Raji (cell line): ENCODE measurements around the gene MNDA.

Experiments
- POLR2A ChIP-seq: IDR thresholded peaks from 2 replicates; pipeline ENCODE4 v1.6.1; 2011; ENCODE audit warnings: low read depth, low read length, control low read depth; ENCODE audit not compliant: insufficient read depth

The MNDA gene

DNA sequence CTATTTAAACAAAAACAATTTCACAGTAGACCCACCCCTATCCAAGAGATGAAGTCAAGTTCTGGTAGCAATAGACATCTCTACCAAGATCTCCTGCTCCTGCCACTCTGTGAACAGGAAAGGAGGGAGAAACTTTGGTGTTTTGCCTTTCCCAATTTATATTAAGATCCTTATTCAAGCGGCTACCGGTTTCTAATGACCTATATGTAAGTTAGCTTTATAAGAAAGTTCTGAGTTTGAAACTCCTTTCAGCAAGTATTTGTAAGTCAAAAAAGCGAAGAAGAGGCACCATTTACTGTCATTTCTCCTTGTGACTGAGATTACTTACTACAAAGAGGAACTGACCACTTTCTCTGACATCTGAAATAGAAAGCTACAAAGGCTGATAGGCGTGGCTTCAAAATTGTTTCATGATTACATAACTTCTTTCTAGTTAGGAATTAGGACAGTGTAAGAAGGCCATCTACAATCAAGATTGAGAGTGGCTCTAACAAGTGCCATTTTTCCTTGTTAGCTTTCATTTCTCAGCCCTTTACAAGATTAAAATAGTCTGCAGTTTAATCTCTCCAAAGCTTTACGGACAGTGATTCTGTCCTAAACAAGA lies at the start of gene MNDA:
MNDA (plus strand) TSS at position 448 of the 604 bp plus-strand sequence. CDS start 10,803 bp downstream, outside the sequence.
- no peak for TF ChIP-seq POLR2A

DNA sequence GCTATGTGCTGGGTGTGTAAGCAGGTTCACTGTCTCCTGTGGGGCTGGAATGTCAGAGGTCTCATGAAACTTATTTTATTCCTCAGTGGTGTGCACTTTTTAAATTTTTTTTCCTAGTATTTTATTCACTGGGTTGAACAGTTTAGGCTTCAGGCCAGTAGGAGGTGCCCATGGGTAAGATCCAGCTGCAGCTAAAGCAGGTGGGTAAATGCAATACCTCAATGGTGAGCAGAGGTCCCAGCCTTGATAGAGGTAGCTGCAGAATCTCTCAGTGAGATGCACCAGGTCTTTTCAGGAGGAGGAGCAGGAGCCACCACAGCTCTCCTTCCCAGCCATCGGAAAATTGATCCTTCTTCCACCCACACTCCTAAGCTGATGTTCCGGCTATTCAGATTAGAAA lies 37.5 kb upstream of the MNDA start:
- TF ChIP-seq POLR2A: no peak

DNA sequence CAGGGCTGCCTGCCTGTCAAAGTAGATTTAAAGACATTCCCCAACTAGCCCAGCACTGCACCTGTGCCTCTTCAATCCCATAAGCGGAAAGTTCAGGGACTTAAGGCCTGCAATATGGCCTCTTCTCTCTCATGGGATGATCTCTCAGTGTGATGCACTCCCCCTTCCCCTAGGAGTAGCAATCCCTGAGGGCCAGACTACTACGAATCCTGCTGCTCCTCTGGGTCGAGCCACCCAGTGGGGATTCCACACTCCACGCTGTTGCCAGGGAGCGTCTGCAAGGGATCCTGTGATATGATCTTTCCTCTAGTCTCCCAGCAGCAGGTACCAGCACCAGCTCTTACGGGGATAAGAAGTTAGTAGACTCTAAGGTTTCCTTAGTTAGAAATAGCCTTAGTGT lies 36.9 kb upstream of the MNDA start:
- TF ChIP-seq POLR2A: no peak

DNA sequence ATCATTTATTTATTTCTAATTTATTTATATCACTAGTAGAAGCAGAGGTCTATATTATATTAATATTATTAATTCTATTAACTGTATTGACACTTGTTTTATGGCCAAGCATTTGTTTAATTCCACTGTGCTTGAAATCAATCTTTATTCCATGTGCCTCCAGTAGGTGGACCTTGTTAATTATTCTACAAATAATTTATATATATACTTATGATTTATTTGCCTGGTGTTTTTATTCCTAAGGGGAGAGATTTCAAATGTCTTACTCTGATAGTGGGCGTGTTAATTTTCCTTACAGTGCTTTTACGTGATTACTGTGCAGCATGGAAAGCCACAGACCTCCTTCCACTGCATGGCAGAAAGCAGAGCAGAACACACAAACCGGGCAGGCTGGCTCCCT lies 32.6 kb upstream of the MNDA start:
- TF ChIP-seq POLR2A: no peak

DNA sequence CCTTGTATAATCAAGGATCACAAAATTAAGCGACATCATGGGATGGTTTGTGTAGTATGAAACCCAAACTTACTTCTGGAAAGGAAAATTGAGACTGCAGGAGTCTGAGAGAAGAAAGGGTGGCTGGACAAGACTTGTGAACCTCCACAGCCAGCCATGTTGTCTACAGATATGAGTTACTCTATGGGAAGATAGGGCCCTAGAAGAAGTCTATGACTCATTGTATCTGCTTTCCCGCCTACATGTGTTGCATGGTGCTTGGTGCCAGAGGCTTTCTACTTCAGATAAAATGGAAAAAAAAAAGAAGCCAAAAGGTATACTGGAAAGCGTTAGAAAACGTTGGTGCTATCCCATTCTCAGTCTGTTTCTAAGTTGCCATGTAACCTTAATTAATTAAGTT lies 31.5 kb upstream of the MNDA start:
- no peak for TF ChIP-seq POLR2A

DNA sequence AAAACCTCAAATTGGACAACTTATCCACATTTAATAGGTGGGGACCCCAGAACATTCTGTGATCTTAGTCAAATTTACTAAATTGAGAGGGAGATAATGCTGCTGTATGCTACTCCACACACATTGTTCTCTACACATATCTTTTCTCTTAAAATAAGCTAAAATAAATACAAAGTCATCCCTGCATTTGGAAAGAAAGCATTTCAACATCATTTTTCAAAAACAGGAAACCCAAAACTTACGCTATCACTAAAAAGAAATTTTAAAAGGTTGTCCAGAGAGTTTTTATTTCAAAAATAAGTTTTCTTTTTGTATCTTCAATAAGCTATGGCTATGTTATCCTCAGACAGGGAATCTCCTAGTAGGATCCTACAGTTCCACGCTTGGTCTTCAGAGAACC lies 30.6 kb upstream of the MNDA start:
- no peak for TF ChIP-seq POLR2A

DNA sequence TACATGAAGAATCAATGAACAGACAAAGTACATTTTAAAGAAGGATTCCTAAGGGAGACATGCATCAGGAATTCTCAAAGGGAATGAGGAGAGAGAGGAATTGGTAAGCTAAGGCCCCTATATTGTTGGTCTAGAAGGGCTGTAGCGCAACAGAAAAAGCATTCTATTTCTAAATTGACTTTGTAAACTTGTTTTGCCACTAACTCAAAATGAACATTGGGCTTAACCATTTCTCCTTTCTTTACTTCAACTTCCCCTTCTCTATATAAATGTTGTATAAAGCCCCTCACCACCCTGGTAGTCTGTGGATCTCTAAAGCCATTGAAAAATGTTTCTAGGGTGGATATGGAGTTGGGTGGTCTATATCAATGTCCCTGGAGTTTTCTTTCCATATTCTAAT lies 29.8 kb upstream of the MNDA start:
- TF ChIP-seq POLR2A: no peak

DNA sequence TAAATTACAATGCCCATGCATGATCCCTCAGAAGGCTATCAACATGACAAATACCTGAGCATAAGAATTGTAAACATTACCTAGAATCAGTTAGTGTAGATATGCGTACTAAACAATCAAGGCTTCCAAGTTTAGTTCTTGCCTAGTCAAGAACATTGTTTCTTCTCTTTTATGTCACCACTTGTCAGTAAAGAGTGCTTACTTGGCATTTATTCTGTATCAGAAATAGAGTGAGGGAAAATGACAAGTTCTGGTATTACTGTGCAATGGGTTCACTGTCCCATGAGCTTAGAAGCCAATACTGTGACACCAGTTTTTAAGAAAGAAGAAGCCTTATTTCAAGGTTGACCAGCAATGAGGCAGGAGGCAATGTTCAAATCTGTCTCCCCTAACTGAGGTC lies 27.5 kb upstream of the MNDA start:
- TF ChIP-seq POLR2A: no peak

DNA sequence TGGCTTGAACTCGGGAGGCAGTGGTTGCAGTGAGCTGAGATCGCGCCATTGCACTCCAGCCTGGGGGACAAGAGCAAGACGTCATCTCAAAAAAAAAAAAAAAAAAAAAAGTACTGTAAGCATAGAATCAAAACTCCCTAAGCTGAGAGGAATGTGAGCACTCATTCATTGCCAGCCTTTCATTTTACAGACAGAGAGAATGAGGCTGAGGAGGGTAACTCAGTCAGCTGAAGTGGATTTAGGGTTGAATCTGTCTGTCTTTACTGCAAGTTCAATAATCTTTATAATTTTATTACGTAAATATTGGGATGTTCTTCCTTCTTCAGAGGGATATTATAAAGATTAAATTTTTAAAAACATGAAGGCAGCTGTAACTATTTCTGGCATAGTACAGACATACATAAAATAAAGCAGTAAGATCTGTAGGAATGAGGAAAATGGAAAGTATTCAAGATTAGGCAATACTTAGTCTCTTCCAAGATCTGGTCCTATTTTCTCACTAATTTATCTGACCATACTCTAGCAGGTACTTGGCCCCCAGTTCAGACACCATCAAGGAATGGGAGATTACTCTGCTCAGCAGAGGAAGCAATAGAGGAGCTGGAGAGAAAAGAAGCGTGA lies 24.1 kb upstream of the MNDA start:
- no peak for TF ChIP-seq POLR2A

DNA sequence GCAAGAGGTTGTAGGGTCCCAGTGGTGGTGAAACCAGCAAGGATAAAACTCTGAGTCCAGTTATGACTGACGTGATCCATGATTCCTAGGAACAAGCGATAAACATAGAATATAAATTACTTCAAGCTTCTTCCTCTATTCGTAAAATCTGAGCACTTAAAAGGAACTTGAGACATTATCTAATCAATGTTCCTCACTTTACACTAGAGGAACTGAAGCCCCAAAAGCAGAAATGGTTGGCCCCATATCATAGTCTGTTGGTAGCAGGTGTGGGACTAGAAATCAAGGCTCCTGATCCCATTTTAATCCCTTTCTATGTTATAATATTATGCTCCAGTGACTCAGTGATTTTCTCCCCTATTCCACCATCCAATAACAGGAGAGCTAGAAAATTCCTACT lies 21.9 kb upstream of the MNDA start:
- no peak for TF ChIP-seq POLR2A

DNA sequence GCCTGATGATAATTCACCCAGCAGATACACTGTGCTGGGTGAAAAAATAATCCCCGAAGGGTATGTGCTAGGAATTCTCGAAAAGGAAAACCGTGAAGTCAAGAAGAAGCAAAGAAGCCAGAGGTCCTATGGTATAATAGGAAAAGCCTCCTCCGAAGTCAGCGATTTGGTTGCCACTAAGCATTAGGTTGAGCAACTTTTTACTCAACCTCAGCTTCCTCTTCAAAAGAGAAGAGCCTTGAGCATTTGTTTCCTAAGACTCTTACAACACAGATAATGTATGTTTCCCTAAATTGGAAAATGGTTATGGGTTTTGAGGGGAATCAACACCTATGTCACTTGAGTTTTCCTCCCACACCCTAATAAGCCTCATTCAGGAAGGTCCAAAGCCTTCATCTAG lies 21.3 kb upstream of the MNDA start:
- TF ChIP-seq POLR2A: no peak

DNA sequence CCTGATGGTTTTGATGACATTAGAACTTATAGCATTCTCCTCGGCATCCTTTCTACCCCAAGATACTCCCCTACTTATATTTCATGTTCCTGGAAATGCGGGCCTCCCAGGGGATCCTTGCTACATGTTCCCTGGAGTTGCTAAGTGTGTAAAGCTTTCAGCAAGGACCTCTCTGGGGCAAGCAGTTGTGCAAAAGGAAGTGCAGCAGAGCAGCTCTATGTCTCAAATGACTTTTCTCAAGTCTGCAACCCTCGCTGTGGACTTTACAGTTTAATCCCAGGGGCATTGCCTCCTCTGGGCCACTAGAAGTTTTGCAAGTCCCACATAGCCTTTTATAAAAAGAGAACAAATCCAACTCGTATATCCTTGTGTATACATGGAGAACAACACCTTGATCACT lies 20.8 kb upstream of the MNDA start:
- no peak for TF ChIP-seq POLR2A

DNA sequence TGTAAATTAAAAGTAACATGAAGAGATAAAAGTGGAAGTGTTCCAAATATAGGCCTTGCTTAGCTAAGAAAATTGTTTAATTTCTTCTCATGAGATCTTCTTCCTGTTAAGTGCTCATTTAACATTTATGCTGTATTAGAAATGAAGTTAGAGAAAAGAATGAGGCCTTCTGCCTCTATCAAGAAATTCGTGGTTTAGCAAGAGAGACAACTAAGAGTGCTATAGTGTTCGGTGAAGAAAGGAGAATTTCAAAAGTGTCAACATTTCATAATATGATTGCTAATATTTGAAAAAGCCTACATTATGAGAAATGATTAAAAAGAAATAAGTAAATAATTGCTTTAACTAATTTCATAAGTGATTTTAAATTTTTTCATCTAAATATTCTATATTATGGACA lies 18.8 kb upstream of the MNDA start:
- no peak for TF ChIP-seq POLR2A

DNA sequence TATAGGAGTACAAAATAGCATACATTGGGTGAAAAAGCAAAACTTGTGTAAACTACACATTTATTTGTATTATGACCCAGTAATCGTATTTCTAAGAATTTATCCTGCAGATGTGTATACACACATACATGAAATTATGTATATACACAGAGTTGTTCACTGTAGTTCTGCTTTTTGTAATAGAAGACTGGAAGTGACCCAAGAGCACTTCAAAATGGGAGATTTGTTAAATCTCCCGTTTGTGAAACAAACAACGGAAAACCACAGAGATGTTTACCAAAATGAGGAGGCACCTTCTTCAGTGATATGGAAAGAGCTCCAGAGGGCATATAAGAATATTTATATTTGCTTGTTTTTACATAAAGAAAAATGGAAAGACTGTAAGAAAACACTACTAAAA lies 18.0 kb upstream of the MNDA start:
- no peak for TF ChIP-seq POLR2A

DNA sequence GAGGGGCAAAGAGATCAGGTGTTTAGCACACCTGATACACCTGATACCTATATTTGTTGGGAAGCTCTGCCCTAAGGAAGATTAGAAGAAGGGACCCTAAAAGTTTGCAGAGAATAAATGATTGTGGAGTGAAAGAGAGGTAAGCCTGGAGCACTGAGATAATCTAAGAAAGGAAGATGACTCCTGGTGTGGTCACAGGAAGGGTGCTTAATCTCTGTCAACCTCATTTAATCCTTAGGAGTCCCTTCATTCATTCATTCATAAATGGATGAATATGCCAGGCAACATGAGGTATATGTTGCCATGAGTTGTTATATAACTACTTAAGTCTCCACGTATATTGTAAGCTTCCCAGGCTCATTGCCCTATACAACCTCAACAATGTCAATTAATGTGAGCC lies 16.2 kb upstream of the MNDA start:
- no peak for TF ChIP-seq POLR2A

DNA sequence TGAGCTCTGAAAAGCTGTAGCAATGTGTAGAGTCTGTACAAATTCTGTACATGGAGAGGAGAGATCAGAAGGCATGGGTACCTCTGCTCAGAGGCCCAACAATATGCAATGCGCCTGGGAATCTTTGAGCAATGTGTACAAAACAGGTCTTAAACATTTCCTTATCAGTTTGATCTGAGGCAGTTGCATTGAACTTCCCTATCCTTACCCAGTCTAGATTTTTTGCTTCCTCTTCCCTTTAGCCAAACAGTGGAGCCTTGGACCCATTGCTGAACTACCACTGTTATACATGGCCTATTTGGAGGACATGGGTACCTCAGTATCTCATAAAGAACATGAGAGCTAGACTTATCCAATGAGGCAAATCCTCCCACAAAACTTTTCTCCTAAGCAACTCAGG lies 12.6 kb upstream of the MNDA start:
- no peak for TF ChIP-seq POLR2A

DNA sequence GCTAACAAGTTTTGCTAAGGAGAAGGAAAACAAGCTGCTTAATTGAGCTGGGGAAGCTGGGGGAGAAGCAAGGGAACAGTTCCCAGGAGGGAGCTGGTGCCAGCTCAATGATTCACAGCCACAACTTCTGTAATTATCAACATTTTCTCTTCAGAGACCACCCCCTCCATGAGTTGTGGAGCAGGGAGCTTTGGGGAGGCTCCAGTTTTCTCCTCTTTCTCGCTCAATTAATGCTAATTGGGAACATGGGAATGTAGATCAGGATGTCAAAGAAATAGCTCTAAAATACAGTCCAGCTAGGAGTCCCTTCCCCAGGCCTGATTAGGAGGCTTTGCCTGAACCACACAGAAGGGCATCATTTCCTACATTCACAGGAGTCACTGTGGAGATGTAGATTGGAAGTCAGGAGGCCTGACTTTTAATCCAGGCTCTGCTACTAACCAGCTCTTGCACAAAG lies 12.1 kb upstream of the MNDA start:
- no peak for TF ChIP-seq POLR2A
